Keratinocyte (primary cell): ENCODE measurements around the gene AOAH.

Experiments
- CTCF ChIP-seq, 3 experiments: IDR thresholded peaks in 1 of 3; conservative IDR thresholded peaks in 1 of 3; optimal IDR thresholded peaks in 1 of 3; 2 replicates in 2 of 3; 3 replicates in 1 of 3; pipeline versions ENCODE3 to v1.5.1; 2011; ENCODE audit warnings: low read length in 3 of 3, mild to moderate bottlenecking in 3 of 3, moderate library complexity in 2 of 3, control low read depth in 1 of 3, inconsistent platforms in 1 of 3; ENCODE audit not compliant: insufficient read depth in 2 of 3; ENCODE audit errors: extremely low read depth in 1 of 3
- EZH2 ChIP-seq: IDR thresholded peaks from one replicate; pipeline ENCODE4 v1.6.1; 2012; ENCODE audit warnings: inconsistent platforms, mild to moderate bottlenecking, low read length, moderate library complexity

- TF ChIP-seq CTCF (optimal IDR thresholded peaks at IDR 0.05 in 1 of 3, IDR thresholded peaks at IDR 0.05 in 1 of 3, conservative IDR thresholded peaks at IDR 0.05 in 1 of 3; ENCODE audit: extremely low read depth in 1 of 3, insufficient read depth in 2 of 3, low read length in 3 of 3) = no peak
- no peak for TF ChIP-seq EZH2
Observed at GRCh38 chr7:36602934-36603887, 121.1 kb downstream of the AOAH start.
